ENCODE measurements around the gene BMP2K.
"Not testable (repeated sequence)": the region's sequence is repeated elsewhere in the genome, so short reads cannot be mapped to it uniquely, and the experiment has no call there.

The BMP2K gene

GRCh38 chr4:78765432-78766006 is 10.6 kb upstream of the BMP2K start:
- no peak for DNase-seq

DNA sequence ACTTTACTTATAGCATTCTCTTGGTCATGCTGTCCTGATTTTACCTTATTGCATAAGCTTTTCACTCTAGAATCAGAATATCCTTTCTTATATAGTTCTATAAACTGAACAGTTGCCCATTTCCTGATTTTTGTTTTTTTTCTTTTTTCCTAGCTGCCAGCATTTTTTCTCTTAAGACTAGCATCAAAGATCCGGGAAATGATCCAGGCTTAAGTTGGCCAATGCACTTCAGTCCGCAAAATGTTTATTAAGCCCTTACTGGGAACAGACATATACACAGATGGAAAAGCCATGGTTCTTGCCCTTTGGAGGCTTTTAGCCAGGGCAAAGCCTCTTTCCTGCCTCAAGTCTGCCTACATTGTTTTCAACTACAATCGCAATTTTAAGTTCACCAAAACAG is 10.1 kb upstream of the BMP2K start:
- no peak for DNase-seq

DNA sequence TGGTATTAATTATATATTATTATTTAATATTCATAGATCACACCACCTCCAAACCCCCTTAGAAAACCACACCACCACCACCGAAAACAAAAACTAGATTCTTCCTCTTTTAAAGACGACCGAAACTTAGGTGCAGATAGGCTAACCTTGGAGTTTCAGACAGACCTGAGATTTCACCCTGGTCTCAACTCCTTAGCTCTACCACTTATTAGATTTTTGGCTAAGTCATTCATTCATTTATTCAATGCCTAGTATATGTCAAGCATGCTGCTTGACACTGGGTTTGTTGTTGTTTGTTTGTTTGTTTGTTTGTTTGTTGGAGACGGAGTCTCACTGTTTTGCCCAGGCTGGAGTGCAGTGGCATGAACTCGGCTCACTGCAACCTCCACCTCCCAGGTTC is 9.5 kb upstream of the BMP2K start:
- DNase-seq, result no peak

DNA sequence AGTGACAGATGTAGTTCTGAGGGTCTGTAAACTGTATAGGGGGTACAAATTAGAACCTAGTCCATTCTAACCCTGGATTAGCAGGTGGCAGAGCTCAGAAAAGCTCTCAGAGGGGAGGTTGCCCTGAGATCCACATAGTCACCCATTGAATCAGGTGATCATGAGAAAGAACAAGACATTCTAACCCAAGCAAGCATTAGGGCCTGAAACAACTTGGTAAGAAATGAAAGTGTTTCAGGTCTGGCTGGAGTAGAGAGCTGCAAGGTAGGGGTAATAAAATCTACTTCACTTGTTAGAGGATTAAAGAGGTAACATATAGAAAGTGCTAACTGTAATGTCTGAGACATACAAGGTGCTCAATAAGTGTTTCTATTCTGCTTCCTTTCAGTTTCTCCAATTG is 8.8 kb upstream of the BMP2K start:
- no peak for DNase-seq

- DNase-seq, result no peak
Observed at GRCh38 chr4:78768452-78769180, 7.5 kb upstream of the BMP2K start.

DNA sequence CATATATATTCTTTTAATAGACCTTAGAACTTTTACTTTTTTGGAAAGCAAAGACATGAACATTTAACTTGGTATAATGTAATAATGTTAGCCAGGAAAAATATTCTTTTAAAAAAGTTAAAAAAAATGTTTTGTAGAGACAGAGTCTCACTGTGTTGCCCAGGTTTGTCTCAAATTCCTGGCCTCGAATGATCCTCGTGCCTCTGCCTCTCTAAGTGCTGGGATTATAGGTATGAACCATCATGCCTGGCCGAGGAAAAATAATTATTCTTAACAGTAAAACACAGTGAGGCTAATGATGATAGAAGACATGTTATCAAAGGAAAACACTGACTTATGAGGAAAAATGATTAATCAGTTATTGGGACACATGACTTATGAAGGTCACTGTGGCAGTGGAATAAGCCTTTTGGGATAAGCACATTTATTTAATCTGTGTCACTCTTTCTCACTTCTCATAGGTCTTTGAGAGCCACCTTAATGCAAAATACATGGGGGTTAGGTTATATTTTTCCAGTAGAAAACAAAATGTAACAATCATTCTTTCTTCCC is 6.0 kb upstream of the BMP2K start:
- no peak for DNase-seq

DNA sequence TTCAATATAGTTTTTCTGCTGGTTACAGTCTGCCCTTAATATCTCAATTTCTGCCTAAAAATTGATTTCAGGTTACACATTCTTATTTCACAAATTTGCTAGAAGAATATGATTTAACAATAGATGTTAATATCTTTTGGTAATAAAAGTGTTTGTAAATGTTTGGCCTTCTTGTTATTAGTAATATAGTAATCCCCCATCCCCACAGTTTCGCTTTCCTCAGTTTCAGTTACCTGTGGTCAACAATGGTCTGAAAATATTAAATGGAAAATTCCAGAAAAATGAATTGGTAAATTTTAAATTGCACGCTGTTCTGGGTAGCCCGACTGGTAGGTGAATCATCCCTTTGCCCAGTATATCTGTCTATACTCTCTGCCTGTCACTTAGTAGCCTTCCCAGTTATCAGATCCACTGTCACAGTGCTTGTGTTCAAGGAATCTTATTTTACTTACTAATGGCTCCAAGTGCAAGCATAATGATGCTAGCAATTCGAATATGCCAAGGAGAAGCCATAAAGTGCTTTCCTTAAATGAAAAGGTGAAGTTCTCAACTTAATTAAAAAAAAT is 3.5 kb upstream of the BMP2K start:
- no peak for DNase-seq

- no peak for DNase-seq
Observed at GRCh38 chr4:78774417-78774816, 1.7 kb upstream of the BMP2K start.

DNA sequence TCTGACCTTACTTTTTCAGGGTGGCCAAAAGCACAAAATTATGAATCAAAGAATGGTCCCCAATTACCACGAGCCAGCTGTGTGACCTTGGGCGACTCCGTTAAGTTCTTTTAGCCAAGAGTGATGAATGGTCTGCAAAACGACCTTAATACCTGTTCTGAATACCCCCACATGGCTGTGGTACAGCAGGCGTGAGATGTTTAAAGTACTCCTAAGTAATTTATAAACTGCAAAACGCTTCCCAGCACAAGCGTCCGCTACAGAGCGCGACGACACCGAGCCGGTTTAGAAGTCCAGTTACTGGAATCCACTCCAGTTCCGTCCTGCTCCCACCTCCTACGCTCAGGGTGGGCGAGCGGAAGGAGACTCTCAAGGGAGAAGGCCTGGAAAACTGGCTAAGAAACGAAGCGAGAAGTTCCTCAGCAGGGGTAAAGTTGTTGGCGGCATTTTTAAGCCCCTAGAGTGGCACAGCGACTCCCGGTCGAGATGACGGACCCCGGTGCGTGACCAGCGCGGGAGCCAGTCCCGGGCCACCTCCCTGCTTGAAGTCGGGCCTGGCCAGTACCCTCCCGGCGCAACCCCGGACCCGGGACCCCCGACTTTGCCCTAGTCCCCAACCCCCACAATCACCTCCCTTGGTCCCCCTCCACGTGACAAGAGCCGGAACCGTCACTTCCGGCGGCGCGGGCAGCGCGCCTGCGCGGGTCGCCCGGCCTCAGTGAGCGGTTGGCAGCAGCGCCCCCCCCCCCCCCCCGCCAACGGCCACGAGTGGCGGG is 659 bp upstream of the BMP2K start:
- no peak for DNase-seq

DNA sequence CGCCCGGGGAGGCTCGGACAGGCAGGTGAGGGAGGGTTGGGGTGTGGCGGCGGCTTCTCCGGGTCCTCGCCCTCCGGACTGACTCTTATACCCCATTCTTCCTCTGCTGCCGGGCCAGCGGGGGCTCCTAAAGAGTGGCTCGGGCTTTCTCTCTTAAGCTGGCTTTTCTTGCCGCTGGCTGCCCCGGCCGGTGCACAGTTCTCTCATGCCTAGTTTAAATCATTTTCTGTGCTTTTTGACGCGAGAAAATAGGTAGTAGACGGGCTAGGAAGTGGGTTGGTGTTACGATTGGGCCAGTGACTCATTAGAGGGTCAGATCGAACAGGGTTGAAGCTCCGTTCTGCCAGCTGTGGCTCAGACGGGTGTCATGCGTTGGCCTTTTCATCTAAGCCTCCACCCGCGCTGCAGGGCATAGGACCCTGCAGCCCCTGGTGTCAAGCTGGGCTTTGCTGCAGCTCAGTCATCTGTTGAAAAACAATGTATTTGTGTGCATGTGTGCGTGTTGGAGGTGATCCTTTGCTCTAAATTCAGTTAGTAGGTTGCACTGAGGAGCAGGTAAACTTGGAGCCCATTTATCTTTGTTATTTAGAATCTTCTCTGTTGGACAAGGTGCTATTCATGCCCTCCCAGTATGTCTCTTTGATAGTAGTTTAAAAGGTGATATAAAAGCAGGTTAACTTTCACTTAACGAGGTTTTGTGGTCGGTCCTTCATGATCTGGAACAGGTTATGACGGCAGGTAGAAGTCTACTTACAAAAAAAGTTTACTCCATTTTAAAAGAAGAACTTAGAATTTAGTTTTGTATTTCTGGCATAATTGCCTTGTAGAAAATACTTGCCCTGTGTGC is 802 bp downstream of the BMP2K start:
- no peak for DNase-seq

GRCh38 chr4:78777576-78777940 is 1.4 kb downstream of the BMP2K start:
- DNase-seq, result no peak

GRCh38 chr4:78778530-78778929 is 2.4 kb downstream of the BMP2K start:
- DNase-seq, result no peak

GRCh38 chr4:78779280-78779679 is 3.1 kb downstream of the BMP2K start:
- no peak for DNase-seq

- DNase-seq, result no peak
Observed at GRCh38 chr4:78780093-78780492, 3.9 kb downstream of the BMP2K start.

GRCh38 chr4:78781139-78781538 is 5.0 kb downstream of the BMP2K start:
- no peak for DNase-seq

- DNase-seq, result no peak
Observed at GRCh38 chr4:78781924-78782323, 5.8 kb downstream of the BMP2K start.

GRCh38 chr4:78784236-78784865 is 8.2 kb downstream of the BMP2K start:
- no peak for DNase-seq

DNA sequence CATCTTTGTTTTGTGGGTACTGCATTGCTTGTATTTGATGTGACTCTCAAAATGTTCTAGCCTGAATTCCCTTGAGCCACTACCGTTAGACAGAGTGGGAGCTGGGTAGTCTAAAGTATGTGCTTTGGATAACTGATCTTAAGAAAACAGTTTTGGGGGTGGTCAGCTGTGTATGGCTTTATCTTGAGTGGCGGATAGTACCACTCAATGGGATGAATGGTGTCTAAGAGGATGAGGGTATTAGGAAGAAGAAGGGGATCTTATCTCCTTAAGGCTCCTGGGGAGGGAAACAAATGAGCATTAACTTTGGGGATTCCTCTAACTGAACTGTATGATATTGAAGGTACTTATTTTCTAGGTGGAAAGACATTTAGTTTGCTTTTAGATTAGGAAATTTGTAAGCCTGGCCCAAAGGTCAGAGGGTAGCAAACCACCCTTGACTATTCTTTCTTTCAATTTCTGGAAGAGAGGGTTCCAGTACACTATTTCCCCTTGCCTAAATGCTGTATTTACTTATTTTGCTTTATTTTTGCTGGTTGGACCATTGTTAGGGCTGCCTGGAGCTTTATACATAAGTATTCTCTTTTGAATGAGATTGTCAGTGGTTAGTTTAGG is 11.3 kb downstream of the BMP2K start:
- DNase-seq, result no peak

GRCh38 chr4:78788007-78788889 is 12.1 kb downstream of the BMP2K start:
- DNase-seq, result no peak

GRCh38 chr4:78795594-78796416 is 19.7 kb downstream of the BMP2K start:
- not testable (repeated sequence) for DNase-seq
